ENCODE measurements around the gene TMEM178A. TPM values are rescaled to one million over a fixed set of nuclear protein-coding genes. Genes with fewer than 3 reads are reported as not detected.

TMEM178A gene
- total and polyA plus RNA-seq, 2 of the 8 experiments (the other 6 are each of a cell fraction or from before 2014, with no cell fraction given) = 11.2 to 14.9 TPM

GRCh38 chr2:39737661-39738060 is 71.9 kb downstream of the TMEM178A start:
- Histone ChIP-seq H3K23ac (ENCODE audit: insufficient read length) (no peak overlapping the region), H2AFZ (ENCODE audit: low read length) (no peak overlapping the region), H2BK12ac (ENCODE audit: low read depth, low read length) (no peak overlapping the region), H3K36me3 (ENCODE audit: control insufficient read depth in 2 of 4, insufficient read depth in 4 of 4, low read length in 3 of 4) (peaks cover 5 to 27% (median 17%) of the 10 kb centered on the region in 4 experiments; a peak in 5 of 8 replicates), H3K4me1 (replicated peaks in 1 of 4; ENCODE audit: control insufficient read depth in 3 of 4, insufficient read depth in 4 of 4, low read length in 3 of 4) (peaks cover 6 to 10% (median 7%) of the 10 kb centered on the region in 4 experiments; a peak in 4 of 7 replicates), H3K9ac (replicated peaks in 1 of 4; ENCODE audit: extremely low read depth in 1 of 4, low read depth in 3 of 4, low read length in 3 of 4) (no peak overlapping the region), H3K4ac (replicated peaks; ENCODE audit: insufficient read length, low read depth, low read length) (no peak overlapping the region), H3K27ac (ENCODE audit: low read depth, low read length) (no peak overlapping the region), H4K8ac (ENCODE audit: extremely low read depth, insufficient read depth, low read length) (peak overlapping the region; percentile 15; the same call in 1 of the 2 replicates), H3K79me1 (ENCODE audit: low read depth, low read length) (no peaks in the 10 kb centered on the region; the same call in 1 of the 2 replicates), H2BK120ac (replicated peaks; ENCODE audit: low read depth, low read length) (no peak overlapping the region), H3K4me3 (ENCODE audit: extremely low read depth in 1 of 4, insufficient read depth in 2 of 4, low read depth in 3 of 4, low read length in 4 of 4) (peak overlapping the region in 1 of 4 experiments; percentile 17; a peak in 2 of 8 replicates), H3K23me2 (ENCODE audit: low read depth, low read length) (no peaks in the 10 kb centered on the region), H3K56ac (replicated peaks; ENCODE audit: insufficient read length, low read depth, low read length) (no peak overlapping the region), H4K5ac (ENCODE audit: insufficient read length, low read depth, low read length) (no peak overlapping the region), H3K14ac (ENCODE audit: insufficient read length) (no peak overlapping the region), H3K4me2 (ENCODE audit: insufficient read depth in 1 of 2, low read depth in 2 of 2, low read length in 2 of 2) (peak overlapping the region; percentile 32 to 56), H2BK20ac (ENCODE audit: low read length) (no peak overlapping the region), H3K9me3 (ENCODE audit: insufficient read depth in 2 of 2, low read depth in 1 of 2, low read length in 1 of 2) (no peaks in the 10 kb centered on the region), H4K20me1 (replicated peaks in 1 of 2; ENCODE audit: control insufficient read depth in 1 of 2, insufficient read depth in 2 of 2, low read length in 2 of 2) (peaks cover 0 to 8% of the 10 kb centered on the region in 2 experiments), H3K79me2 (ENCODE audit: control insufficient read depth in 1 of 2, insufficient read depth in 2 of 2, low read length in 2 of 2) (peaks cover 0 to 12% of the 10 kb centered on the region in 2 experiments; a peak in 2 of 4 replicates), H4K91ac (replicated peaks; ENCODE audit: insufficient read length, low read length) (no peak overlapping the region), H2AK5ac (ENCODE audit: low read depth, low read length) (no peak overlapping the region), H2BK5ac (ENCODE audit: low read depth, low read length) (0 out of 2 replicates have a peak overlapping the region, but pooled peaks have one; percentile 20), H3K27me3 (replicated peaks in 1 of 4; ENCODE audit: control insufficient read depth in 3 of 4, extremely low read depth in 1 of 4, insufficient read depth in 3 of 4, low read length in 3 of 4) (no peaks in the 10 kb centered on the region), H2BK15ac (ENCODE audit: low read length) (no peak overlapping the region), H3K18ac (ENCODE audit: extremely low read depth, low read length) (peak overlapping the region; percentile 25; the same call in 1 of the 2 replicates)
- ChIA-PET CTCF (ENCODE audit: partially characterized antibody) (interaction anchor here (0.8 to 1.2 kb wide), 4 partner anchors 14 to 143 kb away, joined by 3 read pairs; no protein-coding TSS in a partner anchor), POLR2A (ENCODE audit: partially characterized antibody) (interaction anchor here (1.4 kb wide), 1 partner anchor 42 kb away, joined by 3 read pairs; no protein-coding TSS in a partner anchor)
- FAIRE-seq (no peak), DNase-seq (ENCODE audit: low read depth in 1 of 2, low spot score in 2 of 2) (peak; percentile 29 to 70)
- peak; percentile 30 for TF ChIP-seq ASH2L (IDR thresholded peaks at IDR 0.05; ENCODE audit: low read length)
- TF ChIP-seq RAD21 (IDR thresholded peaks at IDR 0.05 in 1 of 2, conservative IDR thresholded peaks at IDR 0.05 in 1 of 2; ENCODE audit: low read depth in 2 of 2, low read length in 2 of 2) = 0 out of 4 replicates have a peak, but pooled peaks of 1 of the 2 experiments have one; percentile 5
- TF ChIP-seq EGR1 (IDR thresholded peaks at IDR 0.05; ENCODE audit: borderline replicate concordance, low read depth, low read length) = 0 out of 2 replicates have a peak, but pooled peaks have one; percentile 11
- no peak for TF ChIP-seq SP4 (IDR thresholded peaks at IDR 0.05; ENCODE audit: low read length)
- 28% methylated on average over 8 of the region's 8 CpGs; no CpG with 5 or more reads in 1 of the 2 experiments for WGBS, 2 experiments (ENCODE audit: extremely low coverage in 1 of 2, insufficient coverage in 1 of 2, insufficient read length in 1 of 2, insufficient replicate concordance in 2 of 2, low coverage in 1 of 2, low lambda C conversion rate in 2 of 2, missing lambda C conversion rate in 1 of 2)

Data from H1 (cell line).